Activated T-cell treated with anti-CD3 and anti-CD28 coated beads, Interleukin-2, amount 50 U/mL, for 24 hours (primary cell): ENCODE results near the gene CAMSAP1.

ENCODE experiments used
- DNase-seq: peaks from one replicate; pipeline ENCODE4 v3.0.0-alpha.2; 2020
- H3K27ac Mint-ChIP-seq: 2 replicates; pipeline ENCODE4 v1.8.0; 2020; ENCODE audit warnings: mild to moderate bottlenecking, mixed read lengths
- H3K27me3 Mint-ChIP-seq: 2 replicates; pipeline ENCODE4 v1.8.0; 2020; ENCODE audit warnings: mixed read lengths
- H3K36me3 Mint-ChIP-seq: 2 replicates; pipeline ENCODE4 v1.8.0; 2020; ENCODE audit warnings: low read depth, mixed read lengths
- H3K4me1 Mint-ChIP-seq: 2 replicates; pipeline ENCODE4 v1.8.0; 2020; ENCODE audit warnings: low read depth, mixed read lengths
- H3K4me3 Mint-ChIP-seq: 2 replicates; pipeline ENCODE4 v1.8.0; 2020; ENCODE audit warnings: mild to moderate bottlenecking, moderate library complexity, mixed read lengths
- H3K9me3 Mint-ChIP-seq: 2 replicates; pipeline ENCODE4 v1.8.0; 2020; ENCODE audit warnings: mixed read lengths

The CAMSAP1 gene

DNA sequence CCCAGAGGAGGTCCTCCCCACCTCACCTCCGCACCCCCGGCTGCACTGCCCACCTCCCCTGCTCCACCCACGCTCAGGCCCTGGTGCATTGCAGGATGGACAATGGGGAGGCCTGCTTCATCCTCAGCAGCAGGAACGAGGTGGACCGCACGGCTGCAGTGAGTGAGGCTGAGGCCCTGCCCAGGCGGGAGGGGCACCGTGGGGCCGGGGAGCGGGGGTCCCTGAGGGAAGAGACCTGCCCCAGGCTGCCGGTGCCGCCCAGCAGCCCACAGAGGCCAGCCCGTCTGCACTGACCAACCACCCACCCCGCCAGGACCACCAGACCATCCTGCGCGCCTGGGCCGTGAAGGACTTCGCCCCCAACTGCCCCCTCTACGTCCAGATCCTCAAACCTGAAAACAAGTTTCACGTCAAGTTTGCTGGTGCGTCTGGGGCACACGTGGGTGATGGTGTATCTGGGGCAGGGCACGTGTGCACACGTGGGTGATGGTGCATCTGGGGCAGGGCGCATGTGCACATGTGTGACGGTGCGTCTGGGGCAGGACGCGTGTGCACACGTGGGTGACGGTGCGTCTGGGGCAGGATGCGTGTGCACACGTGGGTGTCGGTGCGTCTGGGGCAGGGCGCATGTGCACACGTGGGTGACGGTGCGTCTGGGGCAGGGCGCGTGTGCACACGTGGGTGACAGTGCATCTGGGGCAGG lies 138.7 kb downstream of the CAMSAP1 start:
- no peak for DNase-seq
- H3K4me3 Mint-ChIP-seq: no peak overlapping the region
- no peaks in the 10 kb centered on the region for H3K27me3 Mint-ChIP-seq
- no peak overlapping the region for H3K27ac Mint-ChIP-seq
- H3K4me1 Mint-ChIP-seq: no peaks in the 10 kb centered on the region
- H3K9me3 Mint-ChIP-seq: peaks cover 2% of the 10 kb centered on the region
- no peaks in the 10 kb centered on the region for H3K36me3 Mint-ChIP-seq

DNA sequence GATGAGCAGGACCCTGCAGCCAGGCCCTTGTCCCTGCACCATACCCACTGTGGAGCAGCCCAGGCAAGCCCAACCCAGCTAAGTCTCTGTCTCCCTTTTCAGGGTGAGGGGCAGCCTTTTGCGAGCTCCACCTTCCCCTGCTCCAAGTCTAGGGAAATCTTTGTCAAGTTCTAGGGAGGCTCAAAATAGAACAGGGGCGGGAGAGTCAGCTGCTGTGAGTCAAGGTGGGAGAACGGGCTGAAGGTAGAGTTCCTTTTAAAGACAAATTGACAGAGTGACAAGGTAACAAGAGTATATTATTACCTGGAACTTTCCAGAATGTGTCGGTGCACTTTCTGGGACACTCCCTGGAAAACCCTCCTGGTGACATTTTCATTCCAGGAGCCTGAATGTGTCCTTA lies 140.6 kb downstream of the CAMSAP1 start:
- no peak for DNase-seq
- Mint-ChIP-seq H3K27me3 (no peaks in the 10 kb centered on the region), H3K27ac (no peak overlapping the region), H3K4me1 (no peaks in the 10 kb centered on the region), H3K4me3 (no peak overlapping the region), H3K36me3 (no peaks in the 10 kb centered on the region), H3K9me3 (peaks cover 2% of the 10 kb centered on the region)

DNA sequence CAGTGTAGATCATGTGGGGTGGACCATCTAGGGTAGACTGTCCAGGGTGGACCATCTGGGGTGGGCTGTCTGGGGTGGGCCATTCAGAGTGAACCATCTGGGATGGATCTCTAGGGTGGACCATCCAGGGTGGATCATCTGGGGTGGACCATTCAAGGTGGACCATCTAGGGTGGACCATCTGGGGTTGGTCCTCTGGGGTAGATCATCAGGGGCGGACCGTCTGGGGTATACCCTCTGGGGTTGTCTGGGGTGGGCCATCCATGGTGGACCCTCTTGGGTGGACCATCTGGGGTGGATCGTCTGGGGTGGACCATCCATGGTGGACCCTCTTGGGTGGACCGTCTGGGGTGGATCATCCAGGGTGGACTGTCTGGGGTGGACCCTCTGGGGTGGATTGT lies 141.1 kb downstream of the CAMSAP1 start:
- DNase-seq: no peak
- Mint-ChIP-seq H3K36me3 (no peaks in the 10 kb centered on the region), H3K27me3 (no peaks in the 10 kb centered on the region), H3K9me3 (peaks cover 2% of the 10 kb centered on the region), H3K4me3 (no peak overlapping the region), H3K4me1 (no peaks in the 10 kb centered on the region), H3K27ac (no peak overlapping the region)

DNA sequence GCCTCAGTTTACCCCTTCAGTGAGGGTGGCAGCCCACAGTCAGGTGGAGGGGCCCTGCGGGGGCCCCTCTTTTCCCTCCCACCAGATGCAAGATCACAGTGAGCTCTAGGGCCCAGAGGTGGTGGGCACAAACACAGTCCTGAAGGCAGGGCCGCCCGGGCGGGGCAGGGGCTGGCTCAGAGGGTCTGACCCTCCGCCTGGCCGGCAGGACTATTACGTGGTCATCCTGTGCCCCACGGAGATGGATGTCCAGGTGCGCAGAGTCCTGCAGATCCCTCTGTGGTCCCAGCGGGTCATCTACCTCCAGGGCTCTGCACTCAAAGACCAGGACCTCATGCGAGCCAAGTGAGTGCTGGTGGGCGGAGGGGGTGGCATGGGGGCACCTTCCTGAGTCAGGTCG lies 141.9 kb downstream of the CAMSAP1 start:
- no peak for DNase-seq
- Mint-ChIP-seq H3K36me3 (no peaks in the 10 kb centered on the region), H3K4me3 (no peak overlapping the region), H3K9me3 (peaks cover 2% of the 10 kb centered on the region), H3K27ac (no peak overlapping the region), H3K27me3 (no peaks in the 10 kb centered on the region), H3K4me1 (no peaks in the 10 kb centered on the region)

DNA sequence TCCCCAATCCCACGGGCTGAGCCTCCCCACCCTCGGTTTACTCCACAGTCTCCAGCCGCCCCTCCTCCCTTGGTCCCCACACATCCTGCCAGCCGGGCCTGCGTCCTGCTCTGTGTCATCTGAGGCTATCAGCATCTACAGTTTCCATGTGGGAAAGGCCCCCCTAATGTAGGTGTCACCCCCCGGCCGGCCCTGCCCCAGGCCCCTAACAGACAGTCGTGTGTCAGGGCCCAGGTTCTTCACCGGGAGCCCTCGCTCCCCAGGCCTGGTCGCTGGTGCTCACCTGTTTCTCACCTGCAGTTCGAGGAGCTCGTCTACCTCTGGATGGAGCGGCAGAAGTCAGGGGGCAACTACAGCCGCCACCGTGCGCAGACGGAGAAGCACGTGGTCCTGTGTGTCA lies 142.6 kb downstream of the CAMSAP1 start:
- H3K9me3 Mint-ChIP-seq: peaks cover 2% of the 10 kb centered on the region
- no peak overlapping the region for H3K4me3 Mint-ChIP-seq
- no peaks in the 10 kb centered on the region for H3K27me3 Mint-ChIP-seq
- no peak for DNase-seq
- no peaks in the 10 kb centered on the region for H3K4me1 Mint-ChIP-seq
- H3K36me3 Mint-ChIP-seq: no peaks in the 10 kb centered on the region
- H3K27ac Mint-ChIP-seq: no peak overlapping the region

DNA sequence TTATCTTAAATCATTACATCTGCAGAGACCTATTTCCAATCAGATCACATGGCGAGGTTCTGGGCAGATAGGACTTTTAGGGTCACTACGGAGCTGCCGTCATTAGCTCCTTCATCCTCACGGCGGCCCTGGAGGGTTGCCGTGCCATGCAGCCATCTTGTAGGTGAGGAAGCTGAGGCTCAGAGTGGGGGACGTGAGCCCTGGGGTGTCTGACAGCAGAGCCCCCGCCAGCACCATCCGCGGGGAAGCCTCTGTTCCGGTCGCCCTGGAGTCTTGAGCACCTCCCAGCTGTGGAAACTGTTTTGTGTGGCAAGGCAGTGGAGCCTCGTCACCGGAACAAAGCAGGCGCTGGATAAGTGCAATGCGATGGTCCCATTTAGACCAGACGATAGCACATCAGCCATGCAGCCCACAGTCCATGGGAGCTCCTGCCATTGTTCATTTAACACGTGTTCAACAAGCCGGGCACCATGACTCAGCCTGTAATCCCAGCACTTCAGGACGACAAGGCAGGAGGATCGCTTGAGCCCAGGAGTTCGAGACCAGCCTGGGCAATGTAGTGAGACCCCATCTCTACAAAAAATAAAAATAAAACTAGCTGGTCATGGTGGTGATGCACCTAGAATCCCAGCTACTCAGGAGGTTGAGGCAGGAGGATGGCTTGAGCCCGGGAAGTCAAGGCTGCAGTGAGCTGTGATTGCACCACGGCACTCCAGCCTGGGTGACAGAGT lies 143.5 kb downstream of the CAMSAP1 start:
- DNase-seq: no peak
- Mint-ChIP-seq H3K36me3 (no peaks in the 10 kb centered on the region), H3K4me3 (no peak overlapping the region), H3K27ac (no peak overlapping the region), H3K27me3 (no peaks in the 10 kb centered on the region), H3K9me3 (peaks cover 2% of the 10 kb centered on the region), H3K4me1 (no peaks in the 10 kb centered on the region)

DNA sequence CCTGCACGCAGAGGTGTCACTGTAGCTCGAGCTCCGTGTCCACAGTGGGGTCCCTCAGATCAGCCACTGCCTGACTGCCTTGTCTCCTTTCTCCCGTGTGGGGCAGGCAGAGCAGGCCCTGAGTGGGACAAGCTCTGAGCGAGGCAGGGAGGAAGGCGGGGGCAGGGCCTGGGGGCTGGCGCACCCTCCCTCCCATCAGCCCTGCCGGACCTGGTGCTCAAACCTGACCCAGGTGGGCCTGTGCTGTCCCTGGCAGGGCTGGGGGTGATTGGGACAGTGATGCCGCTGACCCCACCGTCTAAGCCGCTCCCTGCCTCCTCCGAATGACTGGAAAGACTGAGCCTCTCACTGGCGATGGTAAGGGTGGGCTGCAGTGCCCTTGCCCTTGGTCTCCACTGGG lies 144.4 kb downstream of the CAMSAP1 start:
- H3K27me3 Mint-ChIP-seq: no peaks in the 10 kb centered on the region

DNA sequence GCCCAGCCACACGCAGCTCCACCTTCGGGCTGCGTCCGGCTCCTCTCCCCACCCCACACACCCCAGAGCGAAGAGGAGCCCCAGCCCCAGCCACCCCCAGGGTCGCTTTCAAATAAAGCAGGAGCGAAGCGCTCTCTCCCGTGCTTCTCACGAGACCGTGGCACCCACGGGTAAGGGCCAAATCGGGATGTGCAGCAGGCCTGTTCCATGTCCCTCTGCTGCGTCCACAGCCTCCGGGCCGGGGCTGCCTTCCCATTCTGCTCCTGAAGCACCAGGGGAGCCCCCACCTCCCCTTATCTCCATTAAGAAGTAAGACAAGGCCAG lies 145.5 kb downstream of the CAMSAP1 start:
- Mint-ChIP-seq H3K4me1 (no peaks in the 10 kb centered on the region), H3K9me3 (peaks cover 2% of the 10 kb centered on the region), H3K36me3 (no peaks in the 10 kb centered on the region), H3K27ac (no peak overlapping the region), H3K27me3 (no peaks in the 10 kb centered on the region), H3K4me3 (no peak overlapping the region)
- no peak for DNase-seq

More for the DNA sequence above, 144.4 kb downstream of the CAMSAP1 start:
- H3K36me3 Mint-ChIP-seq: no peaks in the 10 kb centered on the region
- H3K27ac Mint-ChIP-seq: no peak overlapping the region
- H3K4me1 Mint-ChIP-seq: no peaks in the 10 kb centered on the region
- no peak for DNase-seq
- peaks cover 2% of the 10 kb centered on the region for H3K9me3 Mint-ChIP-seq
- no peak overlapping the region for H3K4me3 Mint-ChIP-seq

DNA sequence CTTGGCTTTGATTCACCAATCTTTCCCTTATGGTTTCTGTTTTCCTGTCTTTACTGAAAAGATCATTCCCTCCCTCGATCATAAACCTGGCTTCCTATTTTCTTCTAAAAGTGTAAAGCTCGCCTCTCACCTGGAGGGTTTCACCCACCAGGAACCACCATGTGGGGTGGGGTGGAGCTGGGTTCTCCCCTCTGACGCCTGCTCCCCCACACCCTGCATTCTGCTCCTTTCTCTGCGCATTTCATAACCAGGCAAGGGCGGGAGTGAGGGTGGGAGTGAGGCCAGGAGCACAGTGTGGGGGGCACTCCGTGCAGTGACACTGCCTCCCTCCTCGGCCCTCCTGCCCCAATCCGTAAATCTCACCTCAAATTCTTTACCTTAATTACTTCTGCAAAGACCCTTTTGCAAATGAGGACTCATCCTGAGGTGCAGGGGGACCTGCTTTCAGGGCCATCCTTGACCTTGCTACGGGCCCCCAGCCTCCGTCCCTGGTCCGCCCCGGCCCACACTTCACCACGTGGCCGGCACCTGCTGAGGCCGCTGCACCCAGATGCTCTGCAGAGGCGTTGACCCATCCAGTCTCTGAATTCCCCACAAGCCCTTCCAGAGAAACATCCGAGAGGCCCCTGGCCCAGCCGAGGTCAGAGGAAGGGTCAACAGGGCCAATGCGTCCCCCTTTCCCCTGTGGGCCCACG lies 146.0 kb downstream of the CAMSAP1 start:
- no peaks in the 10 kb centered on the region for H3K36me3 Mint-ChIP-seq
- no peak for DNase-seq
- H3K4me1 Mint-ChIP-seq: no peaks in the 10 kb centered on the region
- no peak overlapping the region for H3K4me3 Mint-ChIP-seq
- no peak overlapping the region for H3K27ac Mint-ChIP-seq
- H3K9me3 Mint-ChIP-seq: no peaks in the 10 kb centered on the region
- H3K27me3 Mint-ChIP-seq: no peaks in the 10 kb centered on the region

DNA sequence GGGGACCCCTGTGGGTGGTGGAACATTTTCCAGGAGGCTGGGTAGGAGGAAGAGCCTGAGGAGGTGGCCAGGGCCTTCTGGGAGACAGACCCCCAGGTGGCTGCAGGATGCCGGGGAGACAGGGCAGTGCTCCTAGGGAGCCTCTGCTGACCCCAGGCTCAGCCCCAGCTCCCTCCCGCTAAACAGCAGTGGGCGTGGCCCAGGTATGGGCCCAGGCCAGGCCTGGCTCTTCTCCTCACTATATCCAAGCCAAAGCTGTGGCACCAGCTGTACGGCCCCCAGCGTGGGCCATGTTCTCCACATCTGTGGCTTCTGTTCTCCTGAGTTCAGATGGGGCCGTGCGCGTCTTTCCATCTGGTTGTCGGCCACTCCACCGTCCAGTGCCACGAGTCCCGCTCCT lies 146.9 kb downstream of the CAMSAP1 start:
- Mint-ChIP-seq H3K27me3 (no peaks in the 10 kb centered on the region), H3K4me1 (no peaks in the 10 kb centered on the region), H3K4me3 (no peak overlapping the region), H3K27ac (no peak overlapping the region), H3K36me3 (no peaks in the 10 kb centered on the region), H3K9me3 (no peaks in the 10 kb centered on the region)
- no peak for DNase-seq

DNA sequence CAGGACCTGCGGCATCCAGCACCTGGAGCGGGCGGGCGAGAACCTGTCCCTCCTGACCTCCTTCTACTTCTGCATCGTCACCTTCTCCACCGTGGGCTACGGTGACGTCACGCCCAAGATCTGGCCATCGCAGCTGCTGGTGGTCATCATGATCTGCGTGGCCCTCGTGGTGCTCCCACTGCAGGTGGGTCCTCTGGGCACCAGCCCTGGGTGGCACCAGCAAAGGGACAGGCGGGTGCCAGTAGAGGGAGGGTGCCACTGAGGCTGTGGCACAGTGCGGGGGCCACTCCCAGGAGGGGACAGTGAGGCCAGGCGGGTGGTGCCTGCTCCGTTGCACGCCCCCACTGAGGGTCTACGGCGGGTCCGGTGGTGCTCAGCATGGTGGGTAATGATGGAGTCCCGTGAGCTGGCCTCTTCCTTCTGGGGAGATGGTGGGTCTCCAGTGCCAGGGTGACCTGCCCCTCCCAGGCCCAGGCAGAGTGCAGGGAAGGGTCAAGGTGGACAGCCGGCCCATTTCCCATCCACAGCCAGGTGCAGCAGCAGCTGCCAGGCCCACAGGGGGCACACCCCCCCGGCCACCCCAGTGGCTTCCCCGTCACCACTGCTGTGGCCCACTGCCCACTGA lies 147.6 kb downstream of the CAMSAP1 start:
- no peak for DNase-seq
- no peaks in the 10 kb centered on the region for H3K27me3 Mint-ChIP-seq
- H3K27ac Mint-ChIP-seq: no peak overlapping the region
- H3K4me3 Mint-ChIP-seq: no peak overlapping the region
- no peaks in the 10 kb centered on the region for H3K9me3 Mint-ChIP-seq
- H3K36me3 Mint-ChIP-seq: no peaks in the 10 kb centered on the region
- H3K4me1 Mint-ChIP-seq: no peaks in the 10 kb centered on the region

DNA sequence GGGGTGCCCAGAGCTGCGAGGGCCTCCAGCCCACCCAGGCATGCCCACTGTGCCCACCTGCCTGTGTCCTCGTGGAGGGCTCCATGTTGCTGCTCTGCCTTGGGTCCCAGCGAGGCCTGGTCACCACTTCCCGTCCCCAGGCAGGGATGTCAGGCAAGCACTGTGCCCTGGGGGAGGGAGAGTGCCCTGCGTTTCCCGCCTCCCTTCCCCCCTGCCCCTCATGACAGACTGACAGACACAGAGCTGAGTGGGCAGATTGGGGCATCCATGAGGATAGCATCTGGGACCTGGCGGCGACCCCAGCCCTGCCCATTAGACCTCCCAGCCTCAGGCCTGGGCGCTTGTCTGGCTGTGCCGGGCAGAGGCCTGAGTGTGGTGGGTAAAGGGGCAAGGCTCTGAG lies 148.5 kb downstream of the CAMSAP1 start:
- Mint-ChIP-seq H3K27me3 (no peaks in the 10 kb centered on the region), H3K4me1 (no peaks in the 10 kb centered on the region), H3K9me3 (no peaks in the 10 kb centered on the region), H3K27ac (no peak overlapping the region), H3K36me3 (no peaks in the 10 kb centered on the region), H3K4me3 (no peak overlapping the region)
- no peak for DNase-seq
